OCI-LY3 (cell line): ENCODE measurements around the gene GNAS-AS1.

ENCODE experiments used
- H2AFZ ChIP-seq: fragments of 200-600, 300-600 bp; shearing (Covaris generic); 2 replicates; pipeline ENCODE4 v1.6.0; 2014; ENCODE audit warnings: antibody characterized with exemption, low read depth, low read length
- H3K27ac ChIP-seq: fragments of 200-600, 300-600 bp; sonication (generic); 2 replicates; pipeline ENCODE4 v1.5.1; 2014; ENCODE audit warnings: mild to moderate bottlenecking, low read length, moderate library complexity, mixed read lengths
- H3K27me3 ChIP-seq: fragments of 200-600, 300-600 bp; sonication (generic); 2 replicates; pipeline ENCODE4 v1.6.1; 2014; ENCODE audit warnings: low read depth, low read length, mixed read lengths
- H3K36me3 ChIP-seq: fragments of 200-600, 300-600 bp; sonication (generic); replicated peaks from 2 replicates; pipeline ENCODE3; 2014; ENCODE audit warnings: low read depth, low read length, mixed read lengths
- H3K4me1 ChIP-seq: fragments of 300-600, 200-600 bp; sonication (generic); 2 replicates; pipeline ENCODE4 v1.6.1; 2014; ENCODE audit warnings: low read length, mixed read lengths
- H3K4me2 ChIP-seq: fragments of 200-600, 300-600 bp; sonication (generic); 2 replicates; pipeline ENCODE4 v1.6.1; 2014; ENCODE audit warnings: low read length, mixed read lengths
- H3K4me3 ChIP-seq: fragments of 300-600, 200-600 bp; sonication (generic); 2 replicates; pipeline ENCODE4 v1.5.1; 2014; ENCODE audit warnings: antibody characterized with exemption, mild to moderate bottlenecking, low read length, moderate library complexity
- H3K79me2 ChIP-seq: fragments of 300-600, 200-600 bp; shearing (Covaris generic); 2 replicates; pipeline ENCODE4 v1.6.1; 2014; ENCODE audit warnings: mild to moderate bottlenecking, low read length, mixed read lengths
- H3K9ac ChIP-seq: fragments of 300-600, 200-600 bp; shearing (Covaris generic); 2 replicates; pipeline ENCODE4 v1.6.0; 2014; ENCODE audit warnings: mild to moderate bottlenecking, low read length, moderate library complexity
- H3K9me3 ChIP-seq: fragments of 200-600, 300-600 bp; shearing (Covaris generic); 2 replicates; pipeline ENCODE4 v1.6.1; 2014; ENCODE audit warnings: low read length, mixed read lengths; ENCODE audit not compliant: insufficient read depth
- H4K20me1 ChIP-seq: fragments of 200-600, 300-600 bp; sonication (generic); 2 replicates; pipeline ENCODE4 v1.6.1; 2016; ENCODE audit warnings: low read length, mixed read lengths; ENCODE audit not compliant: insufficient read depth
- CTCF ChIP-seq: fragments of 200-600, 300-600 bp; sonication (generic); IDR thresholded peaks from 2 replicates; pipeline ENCODE4 v1.5.1; 2014; ENCODE audit warnings: antibody characterized with exemption, low read length, low read depth
- EZH2phosphoT487 ChIP-seq: fragments of 200-600 bp; shearing (Covaris generic); IDR thresholded peaks from 2 replicates; pipeline ENCODE4 v1.6.1; 2018; ENCODE audit warnings: antibody characterized with exemption, mixed run types, low read depth

Gene GNAS-AS1

DNA sequence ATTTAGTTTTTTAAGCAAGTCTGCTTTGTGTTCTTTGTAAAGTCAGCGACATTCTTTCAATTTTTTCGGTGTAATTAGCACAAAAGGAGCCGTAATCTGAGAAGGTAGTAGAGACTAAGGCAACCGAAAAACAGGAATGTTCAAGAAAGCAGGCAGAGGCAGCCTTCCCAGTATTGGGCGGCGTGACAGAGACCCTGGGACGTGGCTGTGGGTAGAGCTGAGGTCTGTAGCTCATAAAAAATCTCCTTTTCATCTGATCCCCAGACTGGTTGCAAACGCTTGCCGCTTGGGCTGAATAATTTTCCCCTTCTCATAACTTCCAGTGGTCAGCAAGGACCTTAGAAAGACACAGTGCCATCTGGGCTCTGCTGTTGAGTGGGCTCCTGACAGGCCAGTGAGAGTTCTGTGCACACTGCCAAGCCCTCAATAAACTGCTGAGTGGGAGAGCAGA lies 32.6 kb upstream of the GNAS-AS1 start:
- no peak overlapping the region for H3K27ac ChIP-seq
- H3K9me3 ChIP-seq = no peaks in the 10 kb centered on the region
- no peak overlapping the region for H3K4me3 ChIP-seq
- H3K36me3 ChIP-seq = no peaks in the 10 kb centered on the region
- H2AFZ ChIP-seq = no peak overlapping the region
- 0 out of 2 replicates have a peak, but pooled peaks cover 12% of the 10 kb centered on the region for H3K27me3 ChIP-seq
- TF ChIP-seq CTCF (no peak), EZH2phosphoT487 (no peak)
- peaks cover 5% of the 10 kb centered on the region for H3K4me1 ChIP-seq
- H3K9ac ChIP-seq = no peak overlapping the region
- H3K4me2 ChIP-seq = no peak overlapping the region
- peaks cover 8% of the 10 kb centered on the region for H3K79me2 ChIP-seq
- no peaks in the 10 kb centered on the region for H4K20me1 ChIP-seq

GRCh38 chr20:58882704-58883089 lies 32.0 kb upstream of the GNAS-AS1 start:
- Histone ChIP-seq H2AFZ (no peak overlapping the region), H3K4me3 (no peak overlapping the region), H3K4me2 (no peak overlapping the region), H3K36me3 (no peaks in the 10 kb centered on the region), H3K9me3 (no peaks in the 10 kb centered on the region), H3K27me3 (0 out of 2 replicates have a peak, but pooled peaks cover 12% of the 10 kb centered on the region), H3K9ac (no peak overlapping the region), H3K27ac (no peak overlapping the region), H4K20me1 (no peaks in the 10 kb centered on the region), H3K79me2 (peaks cover 3% of the 10 kb centered on the region; the same call in 1 of the 2 replicates), H3K4me1 (peaks cover 1% of the 10 kb centered on the region)
- TF ChIP-seq EZH2phosphoT487 (no peak), CTCF (no peak)

DNA sequence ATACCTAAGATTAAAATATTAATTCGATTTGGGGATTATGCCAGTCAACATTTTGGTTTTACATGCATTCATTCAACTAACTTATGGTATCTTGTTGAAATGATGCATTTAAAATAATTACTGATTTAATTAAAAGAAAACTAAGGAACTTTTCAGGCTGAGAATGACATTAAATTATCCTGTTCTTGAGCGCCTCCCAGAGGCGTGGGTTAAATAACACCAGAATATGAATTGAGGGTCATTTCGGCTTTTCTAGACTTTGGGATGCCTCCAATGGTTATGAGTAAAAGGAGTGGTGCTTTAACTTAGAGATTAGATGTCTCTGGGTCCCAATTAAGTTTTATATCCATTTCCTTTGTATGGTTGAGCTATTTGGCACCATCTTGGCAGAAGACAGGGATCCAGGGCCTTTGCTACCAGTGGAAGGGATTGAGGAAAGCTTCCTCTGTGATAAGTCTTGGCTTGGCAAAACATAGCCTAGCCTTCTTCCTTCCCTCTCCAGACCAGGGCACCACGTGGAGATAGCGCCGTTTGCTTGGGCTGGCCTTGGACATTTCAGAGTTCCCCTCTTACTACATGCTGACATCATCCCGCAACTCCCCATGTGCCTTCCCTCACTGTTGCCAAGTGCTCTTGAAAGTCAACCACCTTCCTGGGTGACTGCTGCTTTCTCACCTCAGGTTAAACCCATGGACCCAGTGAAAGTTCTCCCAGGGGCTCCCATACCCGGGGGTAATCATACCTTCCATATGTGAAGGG lies 30.5 kb upstream of the GNAS-AS1 start:
- Histone ChIP-seq H3K9me3 (no peaks in the 10 kb centered on the region), H3K79me2 (no peaks in the 10 kb centered on the region), H3K4me2 (no peak overlapping the region), H3K27me3 (0 out of 2 replicates have a peak, but pooled peaks cover 12% of the 10 kb centered on the region), H3K36me3 (no peaks in the 10 kb centered on the region), H3K4me1 (no peaks in the 10 kb centered on the region), H2AFZ (no peak overlapping the region), H3K4me3 (no peak overlapping the region), H4K20me1 (no peaks in the 10 kb centered on the region), H3K9ac (no peak overlapping the region), H3K27ac (no peak overlapping the region)
- TF ChIP-seq CTCF (peak; percentile 63), EZH2phosphoT487 (no peak)

DNA sequence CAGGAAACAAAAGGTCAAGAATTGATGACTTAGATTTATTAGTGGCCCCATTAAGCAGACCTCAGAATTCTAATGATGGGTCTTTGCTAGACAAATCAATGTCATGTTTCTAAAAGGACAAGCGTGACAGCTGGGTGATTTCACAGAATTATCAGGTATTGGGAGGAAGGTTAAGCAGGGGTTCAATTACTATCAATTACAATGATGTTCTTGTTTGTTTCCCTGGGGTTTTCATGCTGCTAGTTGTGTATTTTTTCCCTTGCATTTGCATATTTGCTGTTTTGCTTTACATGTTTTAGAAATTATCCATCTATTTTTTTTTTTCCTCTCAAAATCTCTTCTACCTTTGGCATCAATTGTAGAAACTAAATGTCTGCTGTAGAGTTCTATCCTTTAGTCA lies 29.7 kb upstream of the GNAS-AS1 start:
- Histone ChIP-seq H3K4me1 (no peaks in the 10 kb centered on the region), H3K36me3 (no peaks in the 10 kb centered on the region), H3K9me3 (no peaks in the 10 kb centered on the region), H3K4me2 (no peak overlapping the region), H3K9ac (no peak overlapping the region), H4K20me1 (no peaks in the 10 kb centered on the region), H3K79me2 (no peaks in the 10 kb centered on the region), H2AFZ (no peak overlapping the region), H3K4me3 (no peak overlapping the region), H3K27me3 (0 out of 2 replicates have a peak, but pooled peaks cover 12% of the 10 kb centered on the region), H3K27ac (no peak overlapping the region)
- TF ChIP-seq CTCF (no peak), EZH2phosphoT487 (no peak)
